Bronchial epithelial cell (primary cell): ENCODE data around the gene EIF3F. TPM values are rescaled to one million over a fixed set of nuclear protein-coding genes. Genes with fewer than 3 reads are reported as not detected.

Experiments
- DNase-seq: peaks from one replicate; pipeline ENCODE4 v3.0.0-alpha.2; 2010; ENCODE audit warnings: low read depth
- FAIRE-seq: peaks from 2 replicates; lab custom pipeline; 2011; peaks lifted over from hg19 to GRCh38; lab: Jason Lieb, UNC
- H3K27me3 ChIP-seq: 2 replicates; pipeline ENCODE4 v1.5.1; 2011; ENCODE audit warnings: low read length; ENCODE audit not compliant: control insufficient read depth, insufficient read depth
- H3K36me3 ChIP-seq: 2 replicates; pipeline ENCODE4 v1.5.1; 2011; ENCODE audit warnings: low read length; ENCODE audit not compliant: control insufficient read depth, insufficient read depth
- H3K4me3 ChIP-seq: 2 replicates; pipeline ENCODE4 v1.5.1; 2011; ENCODE audit warnings: mild to moderate bottlenecking, low read depth, low read length, control low read depth
- CTCF ChIP-seq: IDR thresholded peaks from 2 replicates; pipeline ENCODE4 v1.5.1; 2011; ENCODE audit warnings: mild to moderate bottlenecking, moderate library complexity, low read length, control low read depth, inconsistent platforms; ENCODE audit not compliant: insufficient read depth, severe bottlenecking
- total RNA-seq: library from RNA; depleted of rRNA; stranded (reverse); fragments of >200 nt; gene quantifications from 2 replicates; pipeline ENCODE4 v1.2.1, GENCODE V29; 2014

Gene EIF3F
- total RNA-seq, 1 donor from 2014 or later: 222 TPM

GRCh38 chr11:8038811-8039529 lies 51.8 kb downstream of the EIF3F start:
- no peak for DNase-seq
- no peak for FAIRE-seq
- no peak overlapping the region for H3K4me3 ChIP-seq

GRCh38 chr11:8039530-8040260 lies 52.6 kb downstream of the EIF3F start:
- peaks cover 1% of the 10 kb centered on the region for H3K27me3 ChIP-seq
- FAIRE-seq (no peak), DNase-seq (no peak)
- no peak overlapping the region for H3K4me3 ChIP-seq
- no peaks in the 10 kb centered on the region for H3K36me3 ChIP-seq
- TF ChIP-seq CTCF: no peak

More at GRCh38 chr11:8038811-8039529, 51.8 kb downstream of the EIF3F start:
- no peaks in the 10 kb centered on the region for H3K36me3 ChIP-seq
- H3K27me3 ChIP-seq: no peaks in the 10 kb centered on the region
- no peak for TF ChIP-seq CTCF

GRCh38 chr11:8040261-8040920 lies 53.3 kb downstream of the EIF3F start:
- DNase-seq (no peak), FAIRE-seq (no peak)

GRCh38 chr11:8040921-8041285 lies 53.8 kb downstream of the EIF3F start:
- FAIRE-seq: no peak
- Histone ChIP-seq H3K4me3 (no peak overlapping the region), H3K27me3 (peaks cover 4% of the 10 kb centered on the region), H3K36me3 (no peaks in the 10 kb centered on the region)
- no peak for DNase-seq
- no peak for TF ChIP-seq CTCF

More at GRCh38 chr11:8040261-8040920, 53.3 kb downstream of the EIF3F start:
- H3K4me3 ChIP-seq: no peak overlapping the region
- no peaks in the 10 kb centered on the region for H3K36me3 ChIP-seq
- H3K27me3 ChIP-seq: peaks cover 4% of the 10 kb centered on the region
- TF ChIP-seq CTCF: no peak

- peak; percentile 7 for FAIRE-seq
- no peaks in the 10 kb centered on the region for H3K36me3 ChIP-seq
- TF ChIP-seq CTCF: no peak
- peaks cover 4% of the 10 kb centered on the region for H3K27me3 ChIP-seq
- H3K4me3 ChIP-seq: no peak overlapping the region
- no peak for DNase-seq
Measured at GRCh38 chr11:8041576-8041975, 54.4 kb downstream of the EIF3F start.
